Panc1 (cell line): ENCODE results near the gene FAM43B. TPM values are rescaled to one million over a fixed set of nuclear protein-coding genes. Genes with fewer than 3 reads are reported as not detected.

Experiments used
- ATAC-seq: fragments of 200-7000 bp; cut with Tn5 transposase; 2 replicates; pipeline ENCODE4 v1.9.1; 2020; ENCODE audit warnings: mild to moderate bottlenecking, moderate library complexity
- BruUV-seq: library from RNA; stranded (reverse); fragments of 400-500 nt; replicated peaks from 2 replicates; lab custom pipeline; 2021; lab: Mats Ljungman, UMichigan
- CTCF ChIA-PET: fragments of 300-600 bp; sonication (Branson Sonifier 250); formaldehyde crosslinking; loops from one replicate; lab custom pipeline; 2022; ENCODE audit warnings: antibody characterized with exemption; lab: Charles Lee
- POLR2A ChIA-PET: fragments of 300-600 bp; sonication (Branson Sonifier 250); formaldehyde crosslinking; loops from one replicate; lab custom pipeline; 2022; ENCODE audit warnings: antibody characterized with exemption; lab: Charles Lee
- DNase-seq: peaks from one replicate; pipeline ENCODE4 v3.0.0-alpha.2; 2010; ENCODE audit warnings: low read depth, low spot score
- H3K27ac ChIP-seq: 2 replicates; pipeline ENCODE4 v1.5.1; 2011; ENCODE audit warnings: mild to moderate bottlenecking, low read length, inconsistent platforms
- H3K27me3 ChIP-seq: fragments of 200-500 bp; sonication (Bioruptor generic); 2 replicates; pipeline ENCODE4 v1.6.0; 2014; ENCODE audit warnings: low read length, inconsistent platforms; ENCODE audit not compliant: control insufficient read depth, insufficient read depth
- H3K36me3 ChIP-seq: fragments of 200-500 bp; sonication (Bioruptor generic); 2 replicates; pipeline ENCODE4 v1.5.1; 2014; ENCODE audit warnings: inconsistent platforms, mild to moderate bottlenecking, low read length, moderate library complexity; ENCODE audit not compliant: control insufficient read depth, insufficient read depth
- H3K4me1 ChIP-seq: 2 replicates; pipeline ENCODE4 v1.5.1; 2011; ENCODE audit warnings: inconsistent platforms, mild to moderate bottlenecking, low read length, moderate library complexity; ENCODE audit not compliant: control insufficient read depth, insufficient read depth
- H3K4me3 ChIP-seq, 2 experiments: 2 replicates each; pipeline ENCODE4 v1.5.1; 2011 to 2012; ENCODE audit warnings: low read depth in 2 of 2, low read length in 2 of 2, mild to moderate bottlenecking in 2 of 2, inconsistent platforms in 1 of 2, moderate library complexity in 1 of 2
- H3K9me3 ChIP-seq: fragments of 200-500 bp; sonication (Bioruptor generic); 2 replicates; pipeline ENCODE4 v1.5.1; 2014; ENCODE audit warnings: low read depth, mild to moderate bottlenecking, inconsistent platforms, low read length, moderate library complexity; ENCODE audit not compliant: control insufficient read depth, insufficient read depth
- CTCF ChIP-seq: fragments of 450-650 bp; IDR thresholded peaks from 2 replicates; pipeline ENCODE4 v1.5.1; 2017; ENCODE audit warnings: mild to moderate bottlenecking
- POLR2AphosphoS5 ChIP-seq: IDR thresholded peaks from 2 replicates; pipeline ENCODE4 v1.6.1; 2012; ENCODE audit warnings: mild to moderate bottlenecking, low read depth, low read length, moderate library complexity
- REST ChIP-seq, 2 experiments: IDR thresholded peaks; 2 replicates each; pipeline ENCODE4 v1.6.1; 2011 to 2012; ENCODE audit warnings: low read depth in 2 of 2, control low read depth in 1 of 2, low read length in 1 of 2, mild to moderate bottlenecking in 1 of 2, moderate library complexity in 1 of 2; ENCODE audit not compliant: insufficient read depth in 1 of 2
- SIN3A ChIP-seq: IDR thresholded peaks from 2 replicates; pipeline ENCODE4 v1.6.1; 2012; ENCODE audit warnings: low read depth, mild to moderate bottlenecking, low read length, moderate library complexity, borderline replicate concordance; ENCODE audit not compliant: insufficient read depth
- TCF7L2 ChIP-seq: IDR thresholded peaks from 2 replicates; pipeline ENCODE4 v1.6.1; 2011; ENCODE audit warnings: mild to moderate bottlenecking, low read depth, low read length, inconsistent platforms
- in situ Hi-C: cut with HindIII; loops from 2 replicates; pipeline ENCODE4 v1.10.0; 2016; ENCODE audit warnings: low sequenced_read_pairs, low pct_unique_long_range_greater_than_20kb
- intact Hi-C: fragments of 100-400 bp; cut with micrococcal nuclease; formaldehyde crosslinking; loops from one replicate; pipeline ENCODE4 v1.10.0; 2022; ENCODE audit not compliant: unreplicated experiment
- total RNA-seq: library from RNA; stranded (reverse); gene quantifications from one replicate; pipeline ENCODE4 v1.2.1, GENCODE V29; 2021; ENCODE audit not compliant: unreplicated experiment

FAM43B gene
- total RNA-seq, 1 experiment from 2014 or later, result 3.0 TPM

- Histone ChIP-seq H3K9me3 (no peaks in the 10 kb centered on the region), H3K4me1 (peaks cover 11% of the 10 kb centered on the region; the same call in 1 of the 2 replicates), H3K4me3 (peak overlapping the region; percentile 88 to 93), H3K36me3 (peaks cover 5% of the 10 kb centered on the region; the same call in 1 of the 2 replicates), H3K27me3 (no peaks in the 10 kb centered on the region), H3K27ac (peak overlapping the region; percentile 85)
- DNase-seq, result no peak
- ChIA-PET CTCF (interaction anchor here (1.3 kb wide), 1 partner anchor 125 kb away, joined by 5 read pairs; no protein-coding TSS in a partner anchor), POLR2A (no interaction called here)
- in situ Hi-C loops, result no loop called here
- no TSS peak for BruUV-seq
- no peak for TF ChIP-seq SIN3A
- TF ChIP-seq REST (IDR thresholded peaks at IDR 0.05; ENCODE audit: insufficient read depth in 1 of 2, low read depth in 2 of 2, low read length in 1 of 2), result no peak
- no peak for TF ChIP-seq TCF7L2
- no peak for TF ChIP-seq CTCF
- TF ChIP-seq POLR2AphosphoS5, result no peak
- ATAC-seq, result peak; percentile 16; the same call in 1 of the 2 replicates
- intact Hi-C loops, result no loop called here
These were observed 45.2 kb upstream of the FAM43B start for GRCh38 chr1:20507248-20507563.

- Histone ChIP-seq H3K9me3 (no peaks in the 10 kb centered on the region), H3K27ac (peak within 1 kb of the TSS; percentile 85), H3K36me3 (peaks cover 5% of the 10 kb centered on the region; the same call in 1 of the 2 replicates), H3K4me3 (peak within 1 kb of the TSS; percentile 88 to 93), H3K4me1 (peaks cover 11% of the 10 kb centered on the region; the same call in 1 of the 2 replicates), H3K27me3 (no peaks in the 10 kb centered on the region)
- ChIA-PET POLR2A (no interaction called here), CTCF (interaction anchor here (1.3 kb wide), 1 partner anchor 125 kb away, joined by 5 read pairs; no protein-coding TSS in a partner anchor)
- BruUV-seq, result TSS peak; percentile 87
- in situ Hi-C loops (no loop called here), intact Hi-C loops (no loop called here)
- DNase-seq (peak; percentile 79), ATAC-seq (peak; percentile 99)
- TF ChIP-seq TCF7L2, result no peak
- peak; percentile 95; the same call in 1 of the 2 replicates for TF ChIP-seq SIN3A
- peak; percentile 85 for TF ChIP-seq POLR2AphosphoS5
- TF ChIP-seq CTCF, result no peak
- TF ChIP-seq REST (IDR thresholded peaks at IDR 0.05; ENCODE audit: insufficient read depth in 1 of 2, low read depth in 2 of 2, low read length in 1 of 2), result peak; percentile 25 to 40; a peak in 2 of 4 replicates
These were observed 44.6 kb upstream of the FAM43B start, which contains the start of gene MUL1 for GRCh38 chr1:20507564-20508410. MUL1 (minus strand) TSS chr1:20508151; CDS start chr1:20508024, 127 bp downstream.
